Nephron progenitor cell (in vitro differentiated cells): ENCODE results near the gene RIMBP2.
"Not testable (repeated sequence)": the region's sequence is repeated elsewhere in the genome, so short reads cannot be mapped to it uniquely, and the experiment has no call there.

Experiments
- DNase-seq: peaks from one replicate; pipeline ENCODE4 v3.0.0; 2021
- H3K27ac Mint-ChIP-seq: 2 replicates; pipeline ENCODE4 v1.8.0; 2021; ENCODE audit warnings: mild to moderate bottlenecking, moderate library complexity, mixed read lengths
- H3K27me3 Mint-ChIP-seq: 2 replicates; pipeline ENCODE4 v1.8.0; 2021; ENCODE audit warnings: mild to moderate bottlenecking, low read depth, mixed read lengths; ENCODE audit not compliant: poor library complexity
- H3K36me3 Mint-ChIP-seq: 2 replicates; pipeline ENCODE4 v1.8.0; 2021; ENCODE audit warnings: low read depth, mixed read lengths
- H3K4me1 Mint-ChIP-seq: 2 replicates; pipeline ENCODE4 v1.8.0; 2021; ENCODE audit warnings: mixed read lengths
- H3K4me3 Mint-ChIP-seq: 2 replicates; pipeline ENCODE4 v1.8.0; 2021; ENCODE audit warnings: mild to moderate bottlenecking, moderate library complexity, mixed read lengths
- H3K9me3 Mint-ChIP-seq: 2 replicates; pipeline ENCODE4 v1.8.0; 2021; ENCODE audit warnings: mild to moderate bottlenecking, moderate library complexity, mixed read lengths
- TF ChIP-seq, protein P1 (sequence below): fragments of 200-600 bp; sonication (generic); IDR thresholded peaks from 2 replicates; pipeline ENCODE4 v1.5.0; 2021; ENCODE audit warnings: antibody characterized with exemption

Gene RIMBP2

DNA sequence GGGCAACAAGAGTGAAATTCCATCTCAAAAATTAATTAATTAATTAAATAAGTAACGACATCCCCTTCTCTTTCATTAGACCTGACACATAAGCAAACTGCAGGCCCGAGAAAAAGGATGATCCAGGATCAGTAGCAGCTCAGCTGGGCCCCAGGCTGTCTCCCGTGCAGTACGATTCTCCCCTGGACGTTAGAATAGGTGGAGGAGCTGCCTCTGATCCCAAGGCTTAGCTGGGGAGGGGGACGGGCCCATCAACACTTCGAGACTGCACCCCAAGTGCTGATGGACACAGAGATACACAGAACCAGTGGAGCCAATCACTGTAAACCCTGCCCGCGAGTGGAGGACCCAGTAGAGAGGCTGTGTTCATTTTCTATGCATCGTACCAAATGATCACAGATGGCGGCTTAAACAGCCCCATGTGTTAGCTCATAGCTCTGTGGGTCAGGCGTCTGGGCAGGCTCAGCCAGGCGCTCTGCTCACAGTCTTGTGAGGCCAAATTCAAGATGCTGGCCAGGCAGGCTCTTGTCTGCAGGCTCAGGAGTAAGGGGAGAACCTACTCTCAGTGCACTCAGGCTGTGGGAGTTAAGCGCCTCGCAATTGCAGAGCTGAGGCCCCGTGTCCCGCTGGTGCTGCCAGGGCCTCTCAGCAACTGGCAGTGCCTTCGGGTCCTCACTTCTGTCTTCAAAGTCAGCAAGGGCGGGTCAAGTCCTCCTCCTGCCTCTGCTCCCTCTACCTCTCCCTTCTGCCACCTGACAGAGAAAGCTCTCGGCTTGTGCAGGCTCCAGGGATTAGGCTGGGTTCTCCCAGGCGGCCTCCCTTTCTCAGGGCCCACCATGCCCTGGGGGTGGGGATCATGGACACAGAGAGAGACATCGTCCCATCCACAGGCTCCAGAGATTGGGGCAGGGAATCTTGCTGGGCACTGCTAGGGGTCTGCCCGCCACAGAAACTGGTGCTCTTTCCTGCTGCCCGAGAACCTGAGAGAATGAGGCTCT lies 26.4 kb downstream of the RIMBP2 start:
- Mint-ChIP-seq H3K27me3 (peaks cover 18% of the 10 kb centered on the region), H3K27ac (no peak overlapping the region), H3K4me1 (peaks cover 41% of the 10 kb centered on the region), H3K4me3 (no peak overlapping the region), H3K36me3 (no peaks in the 10 kb centered on the region), H3K9me3 (no peaks in the 10 kb centered on the region)
- TF ChIP-seq, protein P1, sequence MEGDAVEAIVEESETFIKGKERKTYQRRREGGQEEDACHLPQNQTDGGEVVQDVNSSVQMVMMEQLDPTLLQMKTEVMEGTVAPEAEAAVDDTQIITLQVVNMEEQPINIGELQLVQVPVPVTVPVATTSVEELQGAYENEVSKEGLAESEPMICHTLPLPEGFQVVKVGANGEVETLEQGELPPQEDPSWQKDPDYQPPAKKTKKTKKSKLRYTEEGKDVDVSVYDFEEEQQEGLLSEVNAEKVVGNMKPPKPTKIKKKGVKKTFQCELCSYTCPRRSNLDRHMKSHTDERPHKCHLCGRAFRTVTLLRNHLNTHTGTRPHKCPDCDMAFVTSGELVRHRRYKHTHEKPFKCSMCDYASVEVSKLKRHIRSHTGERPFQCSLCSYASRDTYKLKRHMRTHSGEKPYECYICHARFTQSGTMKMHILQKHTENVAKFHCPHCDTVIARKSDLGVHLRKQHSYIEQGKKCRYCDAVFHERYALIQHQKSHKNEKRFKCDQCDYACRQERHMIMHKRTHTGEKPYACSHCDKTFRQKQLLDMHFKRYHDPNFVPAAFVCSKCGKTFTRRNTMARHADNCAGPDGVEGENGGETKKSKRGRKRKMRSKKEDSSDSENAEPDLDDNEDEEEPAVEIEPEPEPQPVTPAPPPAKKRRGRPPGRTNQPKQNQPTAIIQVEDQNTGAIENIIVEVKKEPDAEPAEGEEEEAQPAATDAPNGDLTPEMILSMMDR: no peak
- DNase-seq: no peak

DNA sequence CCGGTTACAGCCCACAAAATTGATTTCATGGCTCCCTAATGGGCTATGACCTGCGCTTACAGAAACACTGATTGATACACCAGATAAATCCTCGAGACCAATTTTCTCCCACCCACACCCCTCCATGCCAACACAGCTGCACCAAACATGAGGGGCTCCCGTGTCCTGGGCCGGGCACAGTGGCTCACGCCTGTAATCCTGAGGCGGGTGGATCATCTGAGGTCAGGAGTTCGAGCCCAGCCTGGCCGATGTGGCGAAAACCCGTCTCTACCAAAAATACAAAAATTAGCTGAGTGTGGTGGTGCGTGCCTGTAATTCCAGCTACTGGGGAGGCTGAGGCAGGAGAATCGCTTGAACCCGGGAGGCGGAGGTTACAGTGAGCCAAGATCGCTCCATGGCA lies 27.1 kb downstream of the RIMBP2 start:
- H3K27ac Mint-ChIP-seq, H3K36me3 Mint-ChIP-seq: not testable (repeated sequence)

DNA sequence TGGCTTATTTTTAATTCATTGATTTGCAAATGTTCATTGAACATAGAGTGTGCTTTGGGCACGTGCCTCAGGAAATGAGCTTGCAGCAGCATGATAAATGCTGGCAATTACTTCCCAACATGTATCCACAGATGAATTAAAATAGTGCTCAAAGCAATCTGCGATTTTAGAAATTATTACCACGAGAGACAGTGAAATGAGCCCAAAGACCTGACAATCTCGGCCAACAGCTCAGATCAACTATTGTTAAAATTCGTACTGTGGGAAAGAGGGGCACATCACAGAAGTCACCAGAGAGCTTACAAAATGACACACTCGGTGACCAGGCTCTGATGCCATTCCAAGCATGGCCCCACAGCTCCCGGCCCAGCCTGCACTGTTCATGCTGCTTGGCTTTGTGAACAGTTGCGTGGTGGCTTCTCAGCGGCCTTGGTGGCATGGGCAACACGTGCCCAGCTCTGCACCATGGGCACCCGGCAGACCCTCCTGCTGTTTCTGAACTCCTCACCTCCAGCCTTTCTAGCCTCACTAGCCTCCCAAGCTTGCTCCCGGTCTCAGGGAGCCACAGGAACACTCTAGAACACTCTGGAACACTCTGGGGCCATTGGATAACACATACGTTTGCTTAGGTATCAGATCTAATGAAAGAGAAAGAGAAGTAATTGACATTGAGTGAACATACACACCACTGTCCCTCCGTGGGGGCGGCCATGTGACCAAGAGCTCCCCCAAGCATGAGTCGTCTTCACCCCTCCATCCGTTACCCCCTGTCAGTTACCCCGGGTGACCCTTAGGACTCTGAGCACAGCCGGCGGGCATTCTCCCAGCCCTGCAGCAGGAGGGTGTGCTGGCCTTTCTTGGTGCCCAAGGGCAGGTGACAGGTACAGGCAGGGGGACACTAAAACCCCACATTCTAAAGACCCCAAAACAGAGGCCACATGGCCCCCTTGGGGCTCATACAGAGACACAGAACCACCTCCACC lies 28.0 kb downstream of the RIMBP2 start:
- no peak overlapping the region for H3K27ac Mint-ChIP-seq
- no peaks in the 10 kb centered on the region for H3K36me3 Mint-ChIP-seq
- H3K4me3 Mint-ChIP-seq: no peak overlapping the region
- H3K9me3 Mint-ChIP-seq: no peaks in the 10 kb centered on the region
- H3K27me3 Mint-ChIP-seq: peaks cover 15% of the 10 kb centered on the region
- TF ChIP-seq, protein P1: no peak
- DNase-seq: no peak
- peaks cover 36% of the 10 kb centered on the region for H3K4me1 Mint-ChIP-seq

More for the DNA sequence above, 27.1 kb downstream of the RIMBP2 start:
- peaks cover 36% of the 10 kb centered on the region for H3K4me1 Mint-ChIP-seq
- H3K4me3 Mint-ChIP-seq, H3K9me3 Mint-ChIP-seq, DNase-seq: not testable (repeated sequence)
- peaks cover 18% of the 10 kb centered on the region for H3K27me3 Mint-ChIP-seq

DNA sequence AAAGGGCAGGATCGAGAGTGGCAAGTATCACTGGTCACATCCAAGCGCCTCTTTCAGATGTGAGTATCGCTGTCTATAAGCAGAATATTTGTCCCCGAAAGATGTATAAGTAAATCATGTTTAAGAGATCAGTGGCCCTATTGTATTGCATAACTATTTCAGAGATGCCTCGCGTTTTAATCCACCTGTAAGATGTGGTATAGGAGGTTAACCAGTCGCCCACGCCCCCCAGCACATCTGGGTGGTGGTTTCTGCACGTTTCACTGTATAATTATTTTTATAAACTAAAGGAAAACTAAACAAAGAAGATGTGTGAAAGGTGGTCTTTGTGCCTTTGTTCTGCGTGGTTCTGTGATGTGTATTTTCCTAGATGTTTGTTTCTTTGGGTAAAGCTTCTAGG lies 28.9 kb downstream of the RIMBP2 start:
- H3K27me3 Mint-ChIP-seq: peaks cover 11% of the 10 kb centered on the region
- H3K4me3 Mint-ChIP-seq: no peak overlapping the region
- H3K36me3 Mint-ChIP-seq: no peaks in the 10 kb centered on the region
- TF ChIP-seq, protein P1: no peak
- H3K4me1 Mint-ChIP-seq: peaks cover 40% of the 10 kb centered on the region
- H3K27ac Mint-ChIP-seq: peak overlapping the region; percentile 22
- no peaks in the 10 kb centered on the region for H3K9me3 Mint-ChIP-seq
- no peak for DNase-seq

DNA sequence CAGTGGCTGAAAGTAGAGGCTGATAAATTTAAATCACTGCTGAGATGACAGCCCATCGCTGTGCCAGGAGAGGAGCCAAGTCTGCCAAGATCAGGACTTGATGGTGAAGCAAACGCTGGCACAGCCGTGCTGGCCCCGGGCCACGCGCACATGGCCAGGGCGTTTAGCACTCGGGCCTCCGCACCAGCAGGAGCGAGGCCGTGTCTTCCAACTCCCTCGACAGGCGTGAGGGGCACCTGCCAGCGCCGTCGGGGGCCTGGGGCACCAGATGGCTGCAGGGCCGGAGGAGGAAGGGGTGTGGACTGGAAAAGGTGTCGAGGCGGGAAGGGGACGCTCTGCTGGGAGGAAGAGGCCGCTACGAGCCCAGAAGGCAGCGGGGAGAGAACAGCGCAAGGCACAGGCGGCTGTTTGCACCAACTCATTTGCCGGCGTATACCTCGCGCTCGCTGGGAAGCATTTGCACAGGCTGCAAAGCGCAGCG lies 29.5 kb downstream of the RIMBP2 start:
- H3K36me3 Mint-ChIP-seq: no peaks in the 10 kb centered on the region
- no peak overlapping the region for H3K27ac Mint-ChIP-seq
- TF ChIP-seq, protein P1: no peak
- H3K4me3 Mint-ChIP-seq: no peak overlapping the region
- DNase-seq: no peak
- H3K4me1 Mint-ChIP-seq: peaks cover 40% of the 10 kb centered on the region
- peaks cover 15% of the 10 kb centered on the region for H3K27me3 Mint-ChIP-seq
- no peaks in the 10 kb centered on the region for H3K9me3 Mint-ChIP-seq

DNA sequence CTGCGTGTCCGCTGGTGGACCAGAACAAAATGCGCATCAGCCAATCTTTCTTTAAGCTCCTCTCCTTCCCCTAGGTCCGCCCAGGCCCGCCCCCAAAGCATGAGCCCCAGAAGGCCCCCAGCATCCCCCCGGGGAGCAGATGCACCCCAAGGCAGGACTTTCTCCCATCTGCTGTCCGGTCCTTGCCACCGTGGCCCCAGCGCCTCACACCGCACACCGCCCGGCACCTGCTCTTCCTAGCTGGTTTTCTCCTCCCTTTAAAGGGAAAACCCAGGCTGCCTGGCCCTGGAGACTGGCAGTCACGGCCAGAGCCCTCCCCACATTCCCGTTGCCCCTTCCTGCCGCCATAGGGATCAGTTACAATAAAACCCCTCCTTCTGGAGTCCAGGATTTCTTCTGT lies 30.2 kb downstream of the RIMBP2 start:
- Mint-ChIP-seq H3K27ac (no peak overlapping the region), H3K36me3 (no peaks in the 10 kb centered on the region), H3K9me3 (no peaks in the 10 kb centered on the region), H3K4me1 (peaks cover 40% of the 10 kb centered on the region), H3K27me3 (peaks cover 15% of the 10 kb centered on the region), H3K4me3 (no peak overlapping the region)
- no peak for DNase-seq
- TF ChIP-seq, protein P1: no peak
